Measurements from ENCODE around the gene AADACL4.

The AADACL4 gene

DNA sequence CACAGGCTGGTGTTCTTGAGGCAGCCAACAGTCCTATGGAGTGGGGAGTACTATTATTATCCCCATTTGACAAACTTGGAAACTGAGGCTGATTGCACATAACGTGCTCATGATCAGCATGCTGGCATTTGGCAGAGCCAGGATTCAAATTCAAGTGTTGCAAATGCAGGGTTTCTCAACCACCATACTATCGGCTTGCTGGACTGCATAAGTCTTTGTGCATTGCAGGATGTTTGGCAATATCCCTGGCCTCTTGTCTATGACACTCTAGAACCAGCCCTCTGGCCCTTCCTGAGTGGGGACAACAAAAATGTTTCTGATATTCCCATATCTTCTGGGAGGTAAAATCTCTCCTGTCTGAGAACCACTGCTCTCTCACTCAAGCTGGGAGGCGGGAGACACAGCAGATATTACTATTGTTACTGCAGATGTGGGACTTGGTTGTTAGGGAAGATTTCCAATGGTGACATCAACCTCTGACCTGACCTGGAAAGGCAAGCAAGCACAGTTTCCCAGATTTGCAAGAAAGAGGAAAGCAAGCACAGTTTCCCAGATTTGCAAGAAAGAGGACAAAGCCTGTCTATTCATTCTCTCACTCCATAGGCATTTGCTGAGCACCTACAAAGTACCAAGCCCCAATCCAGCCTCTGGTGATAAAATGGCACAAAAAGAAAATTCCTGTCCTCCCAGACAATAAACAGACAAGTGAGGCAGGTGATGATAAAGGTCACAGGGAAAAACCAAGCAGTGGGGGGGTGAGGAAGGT, 71.0 kb downstream of the AADACL4 start:
- DNase-seq = no peak

DNA sequence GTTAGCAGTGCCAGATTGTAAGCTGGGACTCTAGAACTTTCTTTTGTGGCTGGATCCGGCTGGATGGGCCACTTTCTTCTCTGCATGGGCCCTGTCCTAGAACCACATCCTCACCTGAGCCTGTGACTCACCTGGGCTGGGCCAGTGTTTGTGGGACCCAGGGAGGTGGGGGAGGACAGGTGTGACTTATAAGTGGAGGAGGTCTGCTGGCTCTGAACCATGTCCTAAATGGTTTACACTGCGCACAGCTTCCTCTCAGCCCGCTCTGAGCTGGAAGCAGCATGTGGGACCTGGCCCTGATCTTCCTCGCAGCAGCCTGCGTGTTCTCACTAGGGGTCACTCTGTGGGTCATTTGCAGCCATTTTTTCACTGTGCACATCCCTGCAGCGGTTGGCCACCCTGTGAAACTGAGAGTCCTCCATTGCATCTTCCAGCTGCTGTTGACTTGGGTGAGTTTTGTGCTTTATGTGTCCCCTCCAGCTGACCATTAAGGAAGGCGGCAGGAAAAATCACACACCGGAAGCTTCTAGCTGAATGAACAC, 72.1 kb downstream of the AADACL4 start, which contains the start of gene AADACL3:
Gene AADACL3 (plus strand): TSS at position 215 of the 542 bp plus-strand sequence. CDS start 67 bp downstream, at position 282.
- no peak for DNase-seq
